ENCODE results near the gene ATOH8.
"Not testable (repeated sequence)": the region's sequence is repeated elsewhere in the genome, so short reads cannot be mapped to it uniquely, and the experiment has no call there.

Gene ATOH8, protein sequence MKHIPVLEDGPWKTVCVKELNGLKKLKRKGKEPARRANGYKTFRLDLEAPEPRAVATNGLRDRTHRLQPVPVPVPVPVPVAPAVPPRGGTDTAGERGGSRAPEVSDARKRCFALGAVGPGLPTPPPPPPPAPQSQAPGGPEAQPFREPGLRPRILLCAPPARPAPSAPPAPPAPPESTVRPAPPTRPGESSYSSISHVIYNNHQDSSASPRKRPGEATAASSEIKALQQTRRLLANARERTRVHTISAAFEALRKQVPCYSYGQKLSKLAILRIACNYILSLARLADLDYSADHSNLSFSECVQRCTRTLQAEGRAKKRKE

DNA sequence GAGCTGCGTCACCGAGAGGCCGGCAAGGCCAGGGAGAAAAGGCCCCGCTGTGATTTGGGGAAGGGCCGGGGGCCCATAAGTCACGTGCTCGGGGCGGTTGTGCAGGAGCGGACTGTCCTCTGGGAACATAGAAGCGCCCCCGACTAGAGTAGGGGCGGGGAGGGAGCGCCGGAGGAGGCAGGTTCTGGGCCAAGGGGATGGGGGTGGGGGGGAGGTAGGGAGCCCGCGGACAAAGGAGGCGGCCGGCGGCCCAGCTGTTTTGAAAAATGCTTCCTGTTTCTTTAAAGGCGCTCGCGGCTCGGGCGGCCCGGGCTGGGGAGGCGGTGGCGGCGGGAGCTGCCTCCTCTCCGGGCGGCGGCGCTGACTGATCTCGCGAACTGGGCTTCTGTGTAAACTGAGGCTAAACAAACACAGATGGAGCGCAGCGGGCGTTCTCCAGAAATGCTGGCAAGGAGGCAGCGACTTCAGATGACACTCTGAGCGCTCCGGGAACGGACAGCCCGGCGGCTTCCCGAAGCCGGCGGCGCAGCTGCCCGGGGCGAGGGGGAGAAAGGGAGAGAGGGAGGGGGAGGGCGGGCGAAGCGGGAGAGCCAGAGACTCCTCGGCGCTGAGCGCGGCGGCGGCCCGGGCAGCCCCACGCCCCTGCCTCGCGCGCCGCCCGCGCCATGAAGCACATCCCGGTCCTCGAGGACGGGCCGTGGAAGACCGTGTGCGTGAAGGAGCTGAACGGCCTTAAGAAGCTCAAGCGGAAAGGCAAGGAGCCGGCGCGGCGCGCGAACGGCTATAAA, at the start of gene ATOH8:
ATOH8 (plus strand) TSS at position 467 of the 788 bp plus-strand sequence; CDS start at position 666, 199 bp downstream.
- DNase-seq = no peak

GRCh38 chr2:85704038-85704437, 49.8 kb upstream of the ATOH8 start:
- DNase-seq = no peak

DNA sequence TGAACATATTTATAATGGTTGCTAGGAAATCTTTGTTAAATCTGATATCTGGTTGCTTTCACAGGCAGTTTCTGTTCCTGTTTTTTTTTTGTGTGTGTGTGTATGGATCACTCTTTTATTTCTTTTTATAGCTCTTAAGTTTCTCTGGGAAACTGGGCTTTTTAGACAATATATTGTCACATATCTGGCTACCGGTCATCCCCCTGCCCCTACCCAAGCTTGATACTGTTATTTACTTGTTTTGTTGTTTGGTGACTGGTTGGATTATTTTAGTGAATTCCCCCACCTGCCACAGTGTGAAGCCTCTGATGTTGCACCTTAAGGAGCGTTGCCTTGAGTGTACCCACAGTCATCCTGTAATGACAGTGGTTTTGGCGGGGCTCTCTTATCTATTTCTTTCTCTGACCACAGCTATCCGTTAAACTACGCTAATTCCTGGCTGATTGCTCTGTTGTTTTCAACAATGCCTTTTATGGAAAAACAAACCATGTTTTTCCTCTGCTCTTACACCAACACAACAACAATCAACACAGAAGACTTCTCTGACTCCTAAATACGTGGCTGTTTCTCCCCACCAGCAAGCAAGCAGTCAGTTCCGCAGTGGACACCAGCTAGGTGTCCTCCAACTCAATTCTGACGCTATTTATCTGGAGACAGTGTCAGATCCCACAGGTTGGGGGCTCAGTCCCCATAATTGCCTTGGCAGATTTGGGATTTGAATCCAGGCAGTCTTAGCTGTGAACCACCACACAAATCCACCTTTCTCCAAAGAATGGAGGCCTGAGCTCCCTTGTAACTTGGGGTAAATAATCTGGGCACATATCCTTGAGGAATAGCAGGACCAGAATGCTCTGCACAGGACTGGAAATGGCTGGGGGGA, 48.8 kb upstream of the ATOH8 start:
- peak; percentile 51 for DNase-seq

DNA sequence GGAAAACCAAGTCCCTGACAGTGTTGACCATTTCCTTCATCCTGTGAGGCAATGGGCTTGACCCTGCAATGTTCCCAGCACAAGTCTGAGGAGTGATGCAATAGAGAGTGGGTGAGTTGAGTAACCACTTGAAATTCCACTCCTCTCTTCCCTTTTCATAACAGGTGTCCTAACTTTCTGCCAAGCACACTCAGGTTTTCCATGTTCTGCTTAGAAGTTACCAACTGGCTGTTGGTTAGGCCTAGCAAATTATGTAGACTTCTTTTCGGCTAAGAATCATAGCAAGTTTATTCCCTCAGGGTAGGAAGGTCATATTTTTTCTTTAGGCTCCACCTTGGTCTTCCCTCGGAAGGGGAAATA, 48.1 kb upstream of the ATOH8 start:
- DNase-seq = no peak

GRCh38 chr2:85706063-85706462, 47.7 kb upstream of the ATOH8 start:
- DNase-seq = no peak

- DNase-seq = no peak
Observed at GRCh38 chr2:85706599-85707296, 47.0 kb upstream of the ATOH8 start.

- peak; percentile 83 for DNase-seq
Observed at GRCh38 chr2:85707304-85707703, 46.5 kb upstream of the ATOH8 start.

DNA sequence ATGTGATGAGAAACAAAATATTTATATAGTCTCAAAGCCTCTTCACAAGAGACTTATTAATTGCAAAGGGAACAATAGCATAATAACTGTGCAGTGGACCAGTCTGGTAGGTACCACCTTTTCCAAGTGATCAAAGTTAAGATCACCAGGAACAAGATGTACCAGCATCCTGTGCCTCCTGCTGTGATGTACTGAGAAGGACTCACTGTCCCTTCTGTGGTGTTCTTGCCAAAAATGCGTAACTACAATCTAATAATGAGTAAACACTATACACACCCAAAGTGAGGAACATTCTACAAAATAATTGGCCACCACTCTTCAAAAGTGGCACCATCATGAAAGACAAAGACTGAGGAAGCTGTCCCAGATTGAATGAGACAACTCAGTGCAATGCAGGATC, 45.1 kb upstream of the ATOH8 start:
- DNase-seq = no peak

DNA sequence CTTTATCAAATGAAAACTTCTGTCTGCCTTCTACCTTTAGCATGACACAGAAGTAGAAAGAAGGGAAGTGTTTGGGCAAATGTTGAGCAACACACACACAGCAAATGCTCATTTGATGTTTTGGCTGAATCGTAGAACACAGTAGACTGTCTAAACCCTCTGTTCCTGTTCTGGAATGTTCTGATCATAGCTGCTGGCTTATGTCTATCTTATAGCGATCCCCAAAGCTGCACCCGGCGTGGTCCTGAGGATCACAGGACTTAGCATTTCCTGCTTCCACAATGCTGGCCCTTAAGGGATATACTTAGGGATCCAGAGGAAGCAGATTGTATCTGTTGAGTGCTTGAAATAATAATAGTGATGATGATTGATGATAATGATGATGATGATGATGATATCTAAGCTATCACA, 44.4 kb upstream of the ATOH8 start:
- no peak for DNase-seq

GRCh38 chr2:85710687-85711577, 42.9 kb upstream of the ATOH8 start:
- no peak for DNase-seq

- no peak for DNase-seq
Observed at GRCh38 chr2:85711578-85712060, 42.2 kb upstream of the ATOH8 start.

DNA sequence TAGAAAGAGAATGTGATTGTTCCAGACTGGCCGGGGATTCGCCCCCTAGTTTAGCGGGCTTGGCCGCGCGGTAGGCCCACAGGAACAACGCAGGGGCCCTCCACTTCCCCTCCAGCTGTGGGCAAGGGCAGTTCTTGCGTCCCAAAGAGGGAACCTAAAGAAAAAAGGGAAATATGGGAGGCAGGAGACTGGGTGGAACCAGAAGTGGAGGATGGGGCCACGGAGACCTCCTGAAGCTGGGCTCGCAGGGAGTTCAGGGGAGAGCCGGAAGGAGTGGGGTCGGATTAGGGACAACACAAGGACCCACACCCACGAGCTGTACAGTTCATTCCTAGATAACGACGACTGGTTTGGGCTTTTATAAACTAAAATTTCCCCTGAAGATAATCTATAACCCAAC, 41.5 kb upstream of the ATOH8 start:
- DNase-seq = no peak

- DNase-seq = no peak
Observed at GRCh38 chr2:85712849-85713612, 40.8 kb upstream of the ATOH8 start.

DNA sequence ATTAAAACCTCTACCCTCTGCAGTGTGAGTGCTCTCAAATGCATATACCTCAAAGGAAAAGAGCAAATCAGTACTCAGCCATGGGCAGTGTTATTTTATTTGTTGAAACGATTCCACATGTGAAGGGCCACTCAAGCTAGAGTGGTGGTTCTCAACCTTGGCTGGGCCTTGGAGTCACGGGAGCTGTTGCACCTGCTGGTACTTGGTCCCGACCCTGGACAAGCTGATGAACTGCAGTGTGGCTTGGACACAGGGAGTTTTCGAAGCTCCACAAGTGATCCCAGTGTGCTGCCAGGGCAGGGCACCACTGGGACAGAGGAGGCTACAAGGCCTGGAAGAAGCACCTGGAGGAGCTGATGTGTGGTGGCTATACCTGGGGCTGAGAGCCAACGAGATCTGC, 40.0 kb upstream of the ATOH8 start:
- DNase-seq = no peak

DNA sequence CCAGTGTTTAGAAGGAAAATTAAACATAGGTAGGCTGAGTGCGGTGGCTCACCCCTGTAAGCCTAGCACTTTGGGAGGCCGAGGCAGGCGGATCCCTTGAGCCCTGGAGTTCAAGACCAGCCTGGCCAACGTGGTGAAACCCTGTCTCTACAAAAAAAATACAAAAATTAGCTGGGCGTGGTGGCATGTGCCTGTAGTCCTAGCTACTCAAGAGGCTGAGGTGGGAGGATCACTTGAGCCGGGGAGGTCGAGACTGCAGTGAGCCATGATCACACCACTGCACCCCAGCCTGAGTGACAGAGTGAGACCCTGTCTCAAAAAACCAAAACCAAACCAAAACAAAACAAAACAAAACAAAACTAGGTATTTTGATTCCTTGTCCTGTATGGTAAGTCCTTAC, 39.4 kb upstream of the ATOH8 start:
- DNase-seq = not testable (repeated sequence)

- no peak for DNase-seq
Observed at GRCh38 chr2:85714841-85715240, 39.0 kb upstream of the ATOH8 start.

DNA sequence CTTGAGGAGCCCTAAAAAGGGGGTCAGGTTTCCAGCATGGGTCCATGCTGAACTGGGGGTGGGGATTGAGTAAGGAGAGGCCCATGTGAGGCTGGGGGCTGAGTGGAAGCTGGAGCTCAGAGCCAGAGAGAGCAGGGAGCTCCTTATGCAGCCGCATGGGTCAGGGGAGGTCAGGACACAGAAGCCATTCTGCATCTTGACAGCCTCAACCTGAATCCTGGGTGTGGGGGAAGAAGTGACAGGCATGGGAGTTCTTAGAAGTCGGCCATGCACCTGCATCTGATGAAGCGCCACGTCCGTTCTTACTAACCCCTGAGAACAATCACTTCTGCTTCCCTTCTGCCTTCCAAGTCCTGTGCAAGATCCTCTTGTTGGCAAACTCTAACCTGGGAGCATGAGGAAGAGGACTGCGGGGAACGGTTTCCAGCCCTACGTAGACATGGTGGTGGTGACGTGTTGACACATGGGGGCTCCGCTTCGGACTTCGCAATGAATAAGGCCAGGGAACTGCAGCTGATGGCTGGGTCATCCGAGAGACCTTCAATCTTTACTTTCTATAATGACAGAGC, 37.4 kb upstream of the ATOH8 start:
- DNase-seq = no peak

DNA sequence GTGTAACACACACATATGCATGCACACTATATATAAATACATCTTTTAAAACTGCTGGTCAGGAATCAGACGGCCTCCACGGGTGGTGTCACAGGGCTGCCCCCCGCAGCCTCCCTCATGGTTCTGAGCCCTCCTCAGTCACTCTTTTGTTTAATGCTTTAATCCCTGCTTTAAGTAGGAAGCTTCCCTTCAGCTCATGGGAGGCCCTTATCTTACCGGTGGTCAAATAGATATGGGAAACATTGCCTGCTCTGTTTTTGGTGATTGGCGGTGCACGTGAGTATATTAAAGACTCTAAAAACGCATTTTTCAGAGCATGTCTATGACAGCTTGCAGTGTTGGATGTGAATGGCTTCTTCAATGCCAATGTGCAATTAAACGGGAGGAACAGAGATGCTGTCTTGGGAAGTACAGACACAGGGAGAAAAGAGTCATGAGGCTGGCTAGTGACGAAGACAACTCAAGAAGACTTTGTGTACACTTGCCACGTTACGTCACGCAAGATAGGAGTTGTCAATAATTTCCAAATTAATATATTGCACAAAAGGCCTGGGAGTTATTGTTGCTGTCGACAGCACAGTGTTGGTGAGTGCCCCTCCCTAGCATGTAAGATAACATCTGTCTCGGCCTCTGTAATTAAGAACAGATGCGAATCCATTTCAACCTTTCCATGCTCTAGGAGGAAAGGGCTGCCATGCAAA, 36.3 kb upstream of the ATOH8 start:
- no peak for DNase-seq

- DNase-seq = no peak
Observed at GRCh38 chr2:85718009-85718391, 35.8 kb upstream of the ATOH8 start.
